PFSK-1 (cell line): Measurements from ENCODE around the gene KCTD13.

Experiments
- FOXP2 ChIP-seq: optimal IDR thresholded peaks from 2 replicates; pipeline ENCODE3; 2011; ENCODE audit warnings: borderline replicate concordance, control low read depth, inconsistent platforms; ENCODE audit not compliant: insufficient read depth; ENCODE audit errors: extremely low read length, extremely low read depth
- POLR2AphosphoS5 ChIP-seq: IDR thresholded peaks from 2 replicates; pipeline ENCODE4 v1.6.1; 2012; ENCODE audit warnings: low read depth, mild to moderate bottlenecking, control low read depth, low read length, moderate library complexity
- REST ChIP-seq, 2 experiments: IDR thresholded peaks; 2 replicates each; pipeline versions ENCODE4 v1.6.1 to v1.8.0; 2011 to 2012; ENCODE audit warnings: low read depth in 2 of 2, low read length in 2 of 2, control low read depth in 1 of 2, inconsistent platforms in 1 of 2, mild to moderate bottlenecking in 1 of 2, moderate library complexity in 1 of 2; ENCODE audit not compliant: insufficient read depth in 1 of 2
- SIN3A ChIP-seq: IDR thresholded peaks from 2 replicates; pipeline ENCODE4 v1.6.1; 2012; ENCODE audit warnings: mild to moderate bottlenecking, low read length, moderate library complexity, borderline replicate concordance; ENCODE audit not compliant: insufficient read depth
- TAF1 ChIP-seq: IDR thresholded peaks from 2 replicates; pipeline ENCODE4 v1.6.1; 2012; ENCODE audit warnings: low read length, control low read depth, borderline replicate concordance; ENCODE audit not compliant: insufficient read depth

The KCTD13 gene

GRCh38 chr16:29873319-29873718 is 52.7 kb downstream of the KCTD13 start:
- no peak for TF ChIP-seq POLR2AphosphoS5
- TF ChIP-seq TAF1, result no peak
- no peak for TF ChIP-seq FOXP2
- no peak for TF ChIP-seq REST (IDR thresholded peaks at IDR 0.05; ENCODE audit: insufficient read depth in 1 of 2, low read depth in 2 of 2, low read length in 2 of 2)
- TF ChIP-seq SIN3A, result no peak

GRCh38 chr16:29871822-29872546 is 54.0 kb downstream of the KCTD13 start:
- no peak for TF ChIP-seq FOXP2
- TF ChIP-seq POLR2AphosphoS5, result no peak
- TF ChIP-seq TAF1, result no peak
- TF ChIP-seq REST (IDR thresholded peaks at IDR 0.05; ENCODE audit: insufficient read depth in 1 of 2, low read depth in 2 of 2, low read length in 2 of 2), result no peak
- TF ChIP-seq SIN3A, result no peak

- TF ChIP-seq TAF1 (no peak), SIN3A (no peak), REST (IDR thresholded peaks at IDR 0.05; ENCODE audit: insufficient read depth in 1 of 2, low read depth in 2 of 2, low read length in 2 of 2) (no peak), FOXP2 (no peak), POLR2AphosphoS5 (no peak)
Measured at GRCh38 chr16:29868396-29869009, 57.5 kb downstream of the KCTD13 start.

- TF ChIP-seq FOXP2 (no peak), SIN3A (no peak), TAF1 (no peak), POLR2AphosphoS5 (no peak), REST (IDR thresholded peaks at IDR 0.05; ENCODE audit: insufficient read depth in 1 of 2, low read depth in 2 of 2, low read length in 2 of 2) (no peak)
Measured at GRCh38 chr16:29864205-29864604, 61.8 kb downstream of the KCTD13 start.
